ENCODE results near the gene DUSP10.

GRCh38 chr1:221698579-221699349, 43.1 kb downstream of the DUSP10 start:
- TF ChIP-seq POLR2A (IDR thresholded peaks at IDR 0.05) (no peak), CTCF (IDR thresholded peaks at IDR 0.05) (no peak), EP300 (IDR thresholded peaks at IDR 0.05) (no peak)

Data from ovary (tissue), 3 donors.